Stimulated activated CD4-positive, alpha-beta T cell treated with anti-CD3 and anti-CD28 coated beads, TNF-alpha, amount 100 ng/mL, for 48 hours (primary cell): ENCODE results near the gene PADI1.

Experiments
- DNase-seq, 3 donors: peaks; one replicate each; pipeline ENCODE4 v3.0.0-alpha.2; 2020; ENCODE audit warnings: low read depth in 3 of 3

PADI1 gene

GRCh38 chr1:17243274-17243673 lies 38.3 kb downstream of the PADI1 start:
- no peak for DNase-seq

- DNase-seq, result no peak
Measured at GRCh38 chr1:17244821-17245740, 40.2 kb downstream of the PADI1 start.

DNA sequence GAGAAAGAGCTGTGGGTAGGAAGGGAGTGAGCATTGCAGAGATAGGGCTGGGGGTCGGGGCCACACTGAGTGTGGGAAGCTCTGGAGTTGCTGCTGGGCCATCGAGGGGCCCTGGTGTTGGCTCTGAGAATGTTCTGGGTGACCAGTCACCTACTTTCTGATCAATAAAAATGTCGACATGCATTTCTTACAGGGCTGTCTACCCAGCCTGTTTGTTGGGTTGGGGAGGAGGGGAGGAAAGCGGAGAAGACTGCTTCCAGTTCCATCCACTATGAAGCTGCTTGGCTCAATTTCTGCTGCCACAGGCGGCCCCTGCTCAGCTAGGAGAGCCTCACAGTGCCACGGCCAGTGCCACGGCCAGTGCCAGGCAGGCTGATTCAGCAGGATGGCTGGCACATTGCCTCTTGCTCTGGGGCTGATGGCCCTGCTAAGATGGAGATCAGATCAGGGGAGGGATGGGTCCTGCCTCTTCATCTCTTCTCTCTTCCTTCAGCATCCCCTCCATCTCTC lies 40.9 kb downstream of the PADI1 start:
- no peak for DNase-seq

DNA sequence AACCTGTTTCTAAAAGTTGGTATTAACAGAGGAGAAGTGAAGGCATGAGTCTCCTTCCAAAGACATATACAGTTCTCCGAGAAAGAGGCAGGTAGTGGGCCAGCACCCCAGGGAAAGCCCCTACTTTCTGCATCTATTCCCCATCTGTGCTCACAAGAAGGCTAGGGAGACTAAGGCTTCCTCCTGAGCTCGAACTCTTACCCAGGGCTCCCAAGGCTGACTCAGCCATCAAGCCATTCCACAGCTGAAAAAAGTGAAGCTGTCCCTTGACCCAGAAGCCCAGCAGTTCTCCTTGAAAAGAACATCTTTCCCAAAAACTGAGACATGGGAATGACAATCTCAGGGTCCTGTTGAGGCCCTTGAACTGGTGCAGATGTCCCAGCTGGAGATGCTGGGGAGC lies 42.0 kb downstream of the PADI1 start:
- DNase-seq, result no peak

GRCh38 chr1:17248781-17249180 lies 43.9 kb downstream of the PADI1 start, which contains the start of gene PADI3:
PADI3 (plus strand) TSS chr1:17249098; CDS start chr1:17249138, 40 bp downstream.
- DNase-seq, result no peak

DNA sequence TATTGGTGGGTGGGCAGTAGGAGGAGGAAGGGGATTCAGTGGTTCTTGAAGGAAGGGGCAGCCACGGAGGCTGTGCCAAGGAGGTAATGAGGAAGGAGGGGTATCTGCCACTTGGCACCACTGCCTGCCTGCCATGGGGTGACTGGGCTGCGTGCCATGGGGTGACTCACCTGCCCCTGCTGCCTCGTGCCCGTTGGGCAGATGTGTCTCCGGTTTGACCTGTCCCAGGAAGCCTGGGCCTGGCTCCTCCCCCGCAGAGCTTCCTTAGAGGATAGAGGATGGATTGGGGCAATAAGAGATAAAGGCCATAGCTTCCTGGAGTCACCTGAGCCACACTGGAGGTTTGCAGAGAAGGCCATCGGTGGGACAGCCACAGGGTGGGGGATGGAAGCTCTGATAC lies 45.7 kb downstream of the PADI1 start:
- no peak for DNase-seq

DNA sequence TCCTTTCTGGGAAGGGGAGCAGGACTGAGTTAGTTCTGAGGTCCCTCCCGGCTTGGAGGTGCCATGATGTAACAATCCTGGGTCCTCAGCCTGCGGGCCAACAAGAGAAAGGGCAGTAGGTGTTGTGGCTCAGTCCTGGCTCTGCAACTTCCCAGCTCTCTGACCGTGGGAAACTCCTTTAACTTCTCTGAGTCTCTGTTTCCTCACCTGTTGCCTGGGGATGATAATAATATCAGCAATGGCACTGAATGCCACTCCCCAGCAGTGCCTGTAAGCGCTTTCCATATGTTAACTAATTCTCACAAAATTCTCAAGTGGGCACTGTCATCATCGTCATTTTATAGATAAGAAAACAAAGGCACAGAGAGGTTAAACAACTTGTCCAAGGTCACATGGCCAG lies 46.3 kb downstream of the PADI1 start:
- no peak for DNase-seq

DNA sequence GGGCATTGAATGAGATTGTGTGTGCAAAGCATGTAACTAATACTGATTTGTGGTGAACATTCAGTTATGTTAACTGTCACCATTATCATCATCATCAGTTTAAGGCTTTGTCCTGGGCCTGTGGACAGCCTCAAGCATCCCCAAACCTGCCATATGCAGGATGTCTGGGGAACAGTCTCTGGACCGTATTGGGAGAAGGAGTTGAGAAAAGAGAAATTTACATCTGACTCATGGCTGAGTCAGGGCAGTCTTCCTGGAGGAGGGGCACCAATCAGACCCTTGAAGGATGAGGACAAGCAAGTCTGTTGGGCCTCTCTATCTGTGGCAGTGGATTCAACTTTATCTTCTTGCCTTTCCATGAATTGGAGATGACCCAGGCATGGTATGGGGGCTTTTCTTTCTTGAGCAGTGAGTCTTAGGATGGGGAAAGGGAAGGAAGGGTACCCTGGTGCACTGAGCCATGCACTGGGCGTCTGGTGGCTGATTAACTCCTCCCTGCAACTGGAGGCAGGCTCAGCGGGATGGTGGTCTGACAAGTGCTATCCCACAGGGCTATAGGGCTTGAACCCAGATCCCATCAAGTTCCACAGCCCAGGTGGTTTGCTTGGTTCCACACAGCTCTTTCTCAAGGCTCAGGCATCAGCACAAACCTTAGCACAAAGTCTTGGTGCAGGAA lies 46.9 kb downstream of the PADI1 start:
- DNase-seq, result no peak

DNA sequence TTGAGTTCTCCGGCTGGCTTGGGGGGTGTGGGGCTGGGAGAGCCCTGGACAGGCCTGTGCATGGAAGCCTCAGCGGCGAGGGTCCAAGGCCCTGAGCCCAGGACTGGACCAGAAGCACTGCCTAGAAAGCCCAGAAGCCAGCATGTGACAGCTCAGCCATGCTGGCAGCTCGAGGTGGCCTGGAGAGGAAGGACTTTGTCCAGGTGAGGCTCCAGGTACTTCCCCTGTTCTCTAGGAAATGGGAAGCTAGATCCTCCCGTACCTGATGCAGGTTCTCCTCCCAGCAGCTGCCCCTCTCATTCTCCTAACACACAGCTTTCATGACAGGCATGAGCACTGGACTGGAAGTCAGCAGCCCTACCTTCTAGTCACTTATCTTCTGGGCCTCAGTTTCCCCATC lies 50.4 kb downstream of the PADI1 start:
- DNase-seq, result no peak

GRCh38 chr1:17258116-17258757 lies 53.3 kb downstream of the PADI1 start:
- no peak for DNase-seq

GRCh38 chr1:17258758-17259130 lies 53.8 kb downstream of the PADI1 start:
- DNase-seq, result no peak

DNA sequence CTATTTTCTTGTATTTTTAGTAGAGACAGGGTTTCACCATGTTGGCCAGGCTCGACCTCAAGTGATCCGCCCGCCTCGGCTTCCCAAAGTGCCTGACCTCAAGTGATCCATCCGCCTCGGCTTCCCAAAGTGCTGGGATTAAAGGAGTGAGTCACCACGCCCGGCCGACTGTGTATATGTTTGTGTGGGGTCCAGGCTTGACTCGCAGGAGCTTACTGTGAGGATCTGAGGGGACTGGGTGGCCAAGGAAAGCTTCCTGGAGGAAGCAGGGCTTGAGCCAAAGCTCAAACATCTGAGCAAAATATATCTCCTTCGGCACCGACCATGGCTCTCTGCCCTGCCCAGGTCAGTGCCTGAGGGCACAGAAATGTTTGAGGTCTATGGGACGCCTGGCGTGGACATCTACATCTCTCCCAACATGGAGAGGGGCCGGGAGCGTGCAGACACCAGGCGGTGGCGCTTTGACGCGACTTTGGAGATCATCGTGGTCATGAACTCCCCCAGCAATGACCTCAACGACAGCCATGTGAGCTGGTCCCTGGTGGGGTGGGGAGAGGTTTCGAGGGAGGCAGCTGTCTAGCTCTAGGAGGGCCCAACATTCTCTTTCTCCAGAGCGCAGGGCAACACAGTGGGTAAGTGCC lies 54.4 kb downstream of the PADI1 start:
- DNase-seq, result no peak

DNA sequence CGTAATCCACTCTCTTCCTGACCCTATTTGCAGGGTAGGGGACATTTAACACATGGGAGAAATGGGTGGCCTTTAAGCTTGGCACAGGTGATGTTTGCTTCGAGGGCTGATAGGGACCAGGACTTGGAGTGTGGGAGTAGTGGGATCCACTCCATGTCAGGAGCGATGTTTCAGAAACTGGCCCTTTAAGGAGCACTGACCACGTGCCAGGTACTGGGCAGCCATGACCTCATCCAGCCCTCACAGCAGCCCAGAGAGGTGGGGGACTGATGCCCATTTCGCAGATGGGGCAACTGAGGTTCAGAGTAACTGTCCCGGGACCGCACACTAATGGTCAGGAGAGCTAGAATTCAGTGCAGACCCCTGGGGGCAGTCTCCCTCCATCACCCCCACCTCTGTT lies 55.3 kb downstream of the PADI1 start:
- DNase-seq, result no peak

DNA sequence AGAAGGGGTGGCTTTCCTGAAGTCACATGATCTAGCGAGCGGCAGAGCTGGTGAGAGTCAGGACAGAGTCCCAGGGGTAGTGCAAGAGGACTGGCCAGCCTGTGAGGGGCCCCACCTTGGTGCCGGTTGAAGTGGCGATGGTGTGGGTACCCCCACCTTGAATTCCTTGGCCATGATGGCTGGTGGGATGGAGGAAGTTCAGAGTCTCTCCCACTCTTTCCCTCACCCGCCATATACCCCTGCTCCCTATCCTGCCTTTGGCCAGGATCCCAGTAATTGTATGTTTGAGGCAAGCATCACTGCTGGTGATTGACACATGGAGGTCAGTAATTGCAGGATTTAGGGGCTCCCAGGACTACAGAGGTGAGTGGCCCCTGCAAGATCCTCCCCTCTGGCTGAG lies 55.8 kb downstream of the PADI1 start:
- DNase-seq, result no peak

DNA sequence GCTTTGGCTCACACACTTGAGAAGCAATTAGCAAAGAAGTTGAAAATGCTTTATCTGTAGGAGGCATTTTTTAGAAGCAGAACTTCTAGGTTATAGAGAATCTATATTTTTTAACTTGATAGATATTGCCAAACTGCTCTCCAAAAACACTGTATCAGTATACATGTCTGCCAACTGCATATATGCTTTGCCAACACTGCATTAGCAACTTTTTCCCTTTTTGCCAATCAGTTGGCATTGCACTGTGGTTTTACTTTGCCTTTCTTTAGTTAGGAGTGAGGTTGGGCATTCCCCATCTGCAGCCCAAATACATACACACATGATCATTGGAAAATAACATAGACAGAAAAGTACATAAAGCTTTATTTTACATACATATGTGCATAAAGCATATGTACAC lies 59.0 kb downstream of the PADI1 start:
- no peak for DNase-seq

- no peak for DNase-seq
Measured at GRCh38 chr1:17264470-17264869, 59.5 kb downstream of the PADI1 start.

DNA sequence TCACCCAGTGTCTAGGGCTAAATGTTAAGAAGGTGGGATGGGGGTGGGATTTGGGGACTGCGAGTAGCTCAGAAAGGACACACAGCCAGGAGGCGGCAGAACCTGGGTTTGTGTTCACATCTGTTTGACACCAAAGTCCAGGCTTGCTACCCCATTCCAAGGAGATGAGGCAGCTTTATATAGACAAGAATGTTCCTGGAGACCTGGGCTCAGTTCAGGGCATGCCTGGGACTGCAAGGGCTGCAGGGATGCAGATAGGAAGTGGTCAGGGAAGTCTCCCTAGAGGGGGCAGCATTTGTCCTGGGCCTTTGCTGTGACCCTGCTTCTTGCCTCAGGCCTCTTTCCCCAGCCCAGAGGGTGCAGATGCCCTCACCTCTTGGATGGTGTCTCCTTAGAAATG lies 60.2 kb downstream of the PADI1 start:
- DNase-seq, result no peak

DNA sequence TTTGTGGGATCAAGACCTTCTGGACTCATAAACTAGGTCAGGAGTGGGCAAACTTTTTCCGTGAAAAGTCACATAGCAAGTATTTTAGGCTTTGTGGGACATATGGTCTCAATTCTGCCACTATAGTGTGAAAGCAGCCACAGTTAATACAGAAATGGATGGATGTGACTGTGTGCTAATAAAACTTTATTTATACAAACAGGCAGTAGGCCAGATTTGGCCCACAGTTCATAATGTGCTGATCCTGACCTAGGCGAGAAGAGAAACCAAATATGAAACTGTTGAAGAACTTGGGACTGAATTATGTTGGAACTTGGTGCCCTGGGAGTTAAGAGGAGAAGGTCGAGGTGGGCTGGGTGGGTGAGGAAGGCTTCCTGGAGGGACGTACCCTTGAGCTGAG lies 61.0 kb downstream of the PADI1 start:
- DNase-seq, result no peak

GRCh38 chr1:17270891-17271765 lies 66.2 kb downstream of the PADI1 start:
- DNase-seq, result no peak

GRCh38 chr1:17272066-17272465 lies 67.1 kb downstream of the PADI1 start:
- no peak for DNase-seq

- DNase-seq, result no peak
Measured at GRCh38 chr1:17272646-17273045, 67.7 kb downstream of the PADI1 start.
